ENCODE data around the gene RAPSN.

Gene RAPSN

GRCh38 chr11:47408598-47409439 lies 40.1 kb downstream of the RAPSN start:
- DNase-seq (ENCODE audit: low spot score): no peak

GRCh38 chr11:47407746-47408590 lies 41.0 kb downstream of the RAPSN start, which contains the start of gene SLC39A13:
Gene SLC39A13, plus strand, starts transcription at chr11:47408590. Its CDS starts 1,505 bp downstream, at chr11:47410095.
- peak; percentile 99 for DNase-seq (ENCODE audit: low spot score)

GRCh38 chr11:47406896-47407745 lies 41.8 kb downstream of the RAPSN start:
- DNase-seq (ENCODE audit: low spot score): no peak

GRCh38 chr11:47403571-47403970 lies 45.4 kb downstream of the RAPSN start:
- DNase-seq (ENCODE audit: low spot score): no peak

- DNase-seq (ENCODE audit: low spot score): no peak
These were observed 45.8 kb downstream of the RAPSN start for GRCh38 chr11:47403135-47403534.

GRCh38 chr11:47400768-47401279 lies 48.1 kb downstream of the RAPSN start:
- DNase-seq (ENCODE audit: low spot score): no peak

- no peak for DNase-seq (ENCODE audit: low spot score)
These were observed 48.8 kb downstream of the RAPSN start for GRCh38 chr11:47399860-47400767.

- no peak for DNase-seq (ENCODE audit: low spot score)
These were observed 50.4 kb downstream of the RAPSN start for GRCh38 chr11:47398551-47398950.

GRCh38 chr11:47398011-47398410 lies 50.9 kb downstream of the RAPSN start:
- DNase-seq (ENCODE audit: low spot score): no peak

- DNase-seq (ENCODE audit: low spot score): no peak
These were observed 53.0 kb downstream of the RAPSN start for GRCh38 chr11:47396049-47396320.

- DNase-seq (ENCODE audit: low spot score): no peak
These were observed 53.5 kb downstream of the RAPSN start for GRCh38 chr11:47395223-47396048.

GRCh38 chr11:47394322-47395222 lies 54.4 kb downstream of the RAPSN start:
- peak; percentile 67 for DNase-seq (ENCODE audit: low spot score)

GRCh38 chr11:47394050-47394321 lies 55.0 kb downstream of the RAPSN start:
- no peak for DNase-seq (ENCODE audit: low spot score)

- DNase-seq (ENCODE audit: low spot score): no peak
These were observed 55.5 kb downstream of the RAPSN start for GRCh38 chr11:47393163-47394049.

- no peak for DNase-seq (ENCODE audit: low spot score)
These were observed 56.3 kb downstream of the RAPSN start for GRCh38 chr11:47392546-47393162.

GRCh38 chr11:47391711-47392432 lies 57.1 kb downstream of the RAPSN start:
- DNase-seq (ENCODE audit: low spot score): no peak

- no peak for DNase-seq (ENCODE audit: low spot score)
These were observed 57.8 kb downstream of the RAPSN start for GRCh38 chr11:47391077-47391583.
